ENCODE measurements around the gene GALT. TPM values are rescaled to one million over a fixed set of nuclear protein-coding genes. Genes with fewer than 3 reads are reported as not detected.

The GALT gene
- total RNA-seq, result 19.7 and 30.9 TPM in 2 replicates

DNA sequence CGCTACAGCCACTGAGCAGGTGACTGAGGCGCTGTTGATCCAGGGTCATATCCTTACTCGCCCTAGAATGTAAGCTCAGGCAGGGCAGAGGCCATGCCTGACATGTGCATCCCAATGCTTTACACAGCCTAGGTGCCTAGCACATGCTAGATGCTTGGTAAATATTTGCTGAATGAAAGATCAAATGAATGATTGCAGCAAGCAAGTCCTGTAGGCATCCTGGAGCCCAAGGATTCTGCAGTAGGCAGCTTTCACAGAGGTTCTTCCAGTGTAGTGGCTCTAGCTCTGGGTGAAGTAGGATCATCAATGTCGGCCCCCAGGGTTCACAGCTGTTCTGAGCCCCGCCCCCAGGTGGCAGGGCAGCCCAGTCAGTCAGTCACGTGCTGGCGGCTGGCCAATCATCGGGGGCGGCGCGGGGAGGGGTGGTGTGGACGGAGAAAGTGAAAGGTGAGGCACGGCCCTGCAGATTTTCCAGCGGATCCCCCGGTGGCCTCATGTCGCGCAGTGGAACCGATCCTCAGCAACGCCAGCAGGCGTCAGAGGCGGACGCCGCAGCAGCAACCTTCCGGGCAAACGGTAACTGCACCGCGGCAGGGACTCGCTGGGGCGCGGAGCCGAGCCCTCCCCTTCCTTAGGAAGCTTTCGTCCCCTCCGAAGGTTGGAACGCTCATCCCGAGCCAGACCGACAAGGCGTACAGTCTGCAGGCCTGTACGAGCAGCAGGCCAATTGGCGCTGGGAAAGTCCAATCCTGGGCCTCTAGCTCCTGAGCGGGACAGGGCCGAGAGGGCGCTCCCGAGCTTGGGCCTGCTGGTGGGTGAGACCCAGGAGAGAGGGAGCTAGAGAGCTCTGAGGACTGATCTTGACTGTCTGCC lies at the start of gene GALT:
TSS of gene GALT (plus strand) at position 465 of the 873 bp plus-strand sequence. CDS start at position 495, 30 bp downstream.

DNA sequence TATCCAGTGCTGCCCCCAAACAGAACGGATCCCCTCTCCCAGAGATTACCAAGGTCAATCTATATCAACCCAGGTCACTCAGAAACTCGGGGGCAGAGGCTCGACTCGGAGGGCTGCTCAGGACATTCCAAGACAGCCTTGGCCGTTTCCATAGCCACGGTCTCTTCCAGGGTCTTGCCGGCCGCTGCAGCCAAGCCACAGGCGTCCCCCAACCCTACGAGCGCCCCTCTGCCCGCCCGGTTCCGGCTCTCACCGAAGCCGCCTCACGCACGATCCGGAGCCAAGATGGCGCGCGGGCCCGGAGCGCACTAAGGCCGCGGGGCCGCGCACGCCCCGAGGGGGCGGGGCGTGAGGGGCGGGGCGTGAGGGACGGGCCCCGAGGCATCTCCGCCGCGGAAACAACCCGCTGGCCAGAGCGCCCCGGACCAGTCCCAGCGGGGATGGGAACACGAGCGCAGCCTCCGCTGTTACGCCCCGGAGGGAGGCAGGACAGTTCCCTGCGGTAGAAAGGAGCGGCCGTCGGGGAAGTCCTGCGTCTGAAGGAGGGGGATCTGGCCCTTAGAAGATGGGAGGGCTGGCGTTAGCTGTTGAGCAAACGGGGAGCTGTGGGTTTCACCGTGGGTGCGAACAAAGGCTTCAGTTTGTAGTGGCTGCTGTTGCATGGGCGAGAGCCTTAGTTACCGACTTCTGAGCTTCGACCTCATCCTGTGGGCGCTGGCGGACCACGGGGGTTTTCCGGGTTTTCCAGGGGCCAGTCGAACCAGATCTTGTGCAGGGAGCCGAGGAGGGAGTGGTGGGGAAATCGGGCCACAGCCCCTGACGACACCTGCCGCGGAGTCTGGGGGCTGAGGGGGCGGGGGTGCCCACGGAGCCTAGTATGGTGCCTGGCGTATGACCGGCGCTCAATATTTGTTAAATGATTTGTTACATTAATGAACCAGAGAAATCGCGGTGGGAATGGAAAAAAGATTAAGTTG lies 34.4 kb upstream of the GALT start, which contains the start of gene RPP25L:
TSS of gene RPP25L (minus strand) at position 287 of the 977 bp plus-strand sequence. CDS start 801 bp downstream, outside the sequence.

DNA sequence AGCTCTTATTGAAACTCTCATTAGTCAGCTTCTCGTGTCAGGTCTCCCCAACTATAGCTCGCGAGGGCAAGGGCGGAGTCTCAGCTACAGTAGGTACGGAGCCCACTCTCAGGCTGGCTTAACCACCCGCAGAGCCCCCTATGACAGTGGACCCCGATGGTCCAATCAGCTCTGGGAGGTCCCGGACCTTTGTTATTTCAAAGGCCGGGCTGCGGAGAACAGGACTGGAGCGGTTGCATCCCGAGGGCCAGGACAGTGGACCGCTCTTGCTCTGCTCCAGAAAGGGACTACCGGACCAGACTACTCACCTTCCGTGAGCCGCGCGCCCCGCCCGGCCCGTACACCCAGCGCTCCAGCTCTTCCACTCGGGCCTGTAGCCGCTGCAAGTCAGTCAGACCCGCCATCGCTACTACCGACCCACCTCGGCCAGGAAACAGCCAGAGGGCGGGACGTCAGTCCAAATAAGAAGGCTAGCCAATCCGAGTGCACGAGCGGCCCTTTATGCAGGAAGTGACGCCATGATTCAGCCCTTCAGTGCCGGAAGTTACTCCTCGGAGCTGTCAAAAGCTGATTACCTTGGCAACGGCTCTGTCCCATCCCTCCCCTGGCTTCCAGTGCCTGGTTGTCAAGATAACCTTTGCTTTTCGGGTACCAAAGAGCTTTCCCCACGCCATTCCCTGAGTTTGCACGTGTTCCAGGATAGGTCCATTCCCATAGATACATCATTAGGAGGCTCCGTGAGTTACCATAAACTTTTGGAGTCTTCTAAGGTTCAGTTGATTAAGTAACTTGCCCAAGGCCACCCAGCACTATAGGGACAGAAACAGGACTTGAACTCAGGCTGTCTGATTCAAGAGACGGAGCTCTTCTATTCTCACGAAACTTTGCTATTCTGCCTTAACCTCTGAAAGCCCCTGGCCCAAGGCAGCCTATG lies 26.1 kb upstream of the GALT start, which contains the start of gene DCTN3:
TSS of gene DCTN3 (minus strand) at position 435 of the 934 bp plus-strand sequence. CDS start at position 404, 31 bp downstream.

GRCh38 chr9:34628656-34629490 lies 17.6 kb upstream of the GALT start, which contains the start of gene ARID3C:
Gene ARID3C (minus strand): TSS chr9:34629066. CDS start chr9:34628014, 1,052 bp downstream.

DNA sequence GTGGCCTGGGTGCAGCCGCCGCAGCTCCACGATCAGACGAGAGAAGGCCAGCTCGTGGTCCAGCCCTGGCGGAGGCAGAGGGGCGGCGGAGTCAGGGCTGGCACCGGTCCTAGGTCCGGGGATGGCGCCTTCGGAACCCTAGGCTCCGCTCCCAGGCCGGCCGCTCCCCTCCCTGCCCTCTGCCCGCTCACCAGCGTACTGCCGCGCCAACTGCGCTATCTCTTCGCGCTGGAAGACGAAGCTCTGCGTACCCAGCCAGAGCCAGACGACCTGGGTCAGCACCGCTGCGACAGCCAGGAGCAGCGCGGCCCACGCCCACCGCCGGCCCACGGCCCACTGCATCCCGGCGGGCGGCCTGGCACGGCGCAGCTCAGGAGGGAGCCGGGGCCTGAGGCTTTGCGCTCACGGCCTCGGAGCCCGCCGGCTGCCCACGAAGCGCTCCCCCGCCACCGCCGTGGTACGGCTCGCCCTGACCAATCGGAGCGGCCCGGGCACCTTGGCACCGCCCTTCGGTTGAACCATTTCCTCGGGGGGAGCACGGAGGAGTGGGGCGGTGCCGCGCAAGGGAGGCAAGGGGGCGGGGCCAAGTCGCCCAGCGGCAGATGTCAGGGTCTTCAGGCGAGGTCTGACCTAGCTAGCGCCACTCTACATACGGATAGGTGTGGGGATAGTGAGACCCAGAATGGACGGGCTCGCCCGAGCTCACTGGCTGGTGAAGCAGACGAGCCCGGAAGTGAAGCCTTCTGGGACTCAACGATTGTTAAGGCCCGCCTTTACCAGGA lies 8.9 kb upstream of the GALT start, which contains the start of gene SIGMAR1:
TSS of gene SIGMAR1 (minus strand) at position 432 of the 782 bp plus-strand sequence. CDS start at position 342, 90 bp downstream.

GRCh38 chr9:34651876-34652601 lies 5.6 kb downstream of the GALT start, which contains the start of gene IL11RA:
Gene IL11RA (plus strand): TSS chr9:34652185. CDS start chr9:34655218, 3,033 bp downstream.

GRCh38 chr9:34662526-34663302 lies 16.2 kb downstream of the GALT start, which contains the start of gene CCL27:
Gene CCL27 (minus strand): TSS chr9:34662657. CDS start chr9:34662633, 24 bp downstream.

GRCh38 chr9:34690983-34691935 lies 44.8 kb downstream of the GALT start, which contains the start of gene CCL19:
Gene CCL19 (minus strand): TSS chr9:34691276. CDS start chr9:34691139, 137 bp downstream.

Other genes starting within 250 kb of the GALT start
- gene FAM219A, start 188.1 kb upstream of the GALT start, total RNA-seq, result 11.6 and 20.6 TPM in 2 replicates
- gene DNAI1, start 187.9 kb upstream of the GALT start, total RNA-seq, result not detected in 2 replicates
- gene ENHO, start 123.7 kb upstream of the GALT start, total RNA-seq, result not detected in 2 replicates
- gene CNTFR, start 57.0 kb upstream of the GALT start, total RNA-seq, result not detected in 2 replicates
- gene RPP25L, start 34.6 kb upstream of the GALT start, total RNA-seq, result 13.0 and 19.0 TPM in 2 replicates
- gene DCTN3, start 26.2 kb upstream of the GALT start, total RNA-seq, result 71.5 and 74.2 TPM in 2 replicates
- 0.18 TPM in 1 of 2 replicates, not detected in the other for gene ARID3C, start 17.6 kb upstream of the GALT start, total RNA-seq
- 84.9 and 103 TPM in 2 replicates for gene SIGMAR1, start 8.9 kb upstream of the GALT start, total RNA-seq
- 9.0 and 27.0 TPM in 2 replicates for gene IL11RA, start 5.5 kb downstream of the GALT start, total RNA-seq
- 0.14 and 0.59 TPM in 2 replicates for gene CCL27, start 16.0 kb downstream of the GALT start, total RNA-seq
- not detected in 2 replicates for gene CCL19, start 44.6 kb downstream of the GALT start, total RNA-seq
- gene CCL21, start 63.5 kb downstream of the GALT start, total RNA-seq, result not detected in 2 replicates